HUES64 (cell line): ENCODE data around the gene NTF3.

Source experiments
- H3K27ac ChIP-seq: 2 replicates; pipeline ENCODE4 v1.7.0; 2013; ENCODE audit warnings: low read depth, low read length, inconsistent platforms
- H3K27me3 ChIP-seq: 2 replicates; pipeline ENCODE4 v1.6.1; 2013; ENCODE audit warnings: mild to moderate bottlenecking, low read length; ENCODE audit not compliant: insufficient read depth
- H3K36me3 ChIP-seq: 2 replicates; pipeline ENCODE4 v1.6.1; 2013; ENCODE audit warnings: mild to moderate bottlenecking, low read length; ENCODE audit not compliant: insufficient read depth
- H3K4me1 ChIP-seq: 2 replicates; pipeline ENCODE4 v1.6.1; 2013; ENCODE audit warnings: mild to moderate bottlenecking, low read length, moderate library complexity; ENCODE audit not compliant: insufficient read depth
- H3K4me3 ChIP-seq: 2 replicates; pipeline ENCODE4 v1.5.1; 2013; ENCODE audit warnings: mild to moderate bottlenecking, low read length, moderate library complexity
- H3K9ac ChIP-seq: 2 replicates; pipeline ENCODE4 v1.6.1; 2013; ENCODE audit warnings: mild to moderate bottlenecking, low read depth, low read length
- H3K9me3 ChIP-seq: 2 replicates; pipeline ENCODE4 v1.6.1; 2013; ENCODE audit warnings: low read depth, low read length; ENCODE audit not compliant: insufficient read depth
- WGBS: fragments of 150-250, 120-280 bp; methylation state at CpG from one replicate; pipeline ENCODE4 v1.1.7; 2013; ENCODE audit warnings: missing lambda C conversion rate; 5-methylcytosine and 5-hydroxymethylcytosine counted together

Gene NTF3

GRCh38 chr12:5492562-5492961 is 60.7 kb downstream of the NTF3 start:
- WGBS, result 67% methylated on average over 4 of the region's 4 CpGs
- Histone ChIP-seq H3K36me3 (no peaks in the 10 kb centered on the region), H3K27me3 (no peaks in the 10 kb centered on the region)

GRCh38 chr12:5493018-5493417 is 61.1 kb downstream of the NTF3 start:
- Histone ChIP-seq H3K9ac (no peak overlapping the region), H3K4me3 (no peak overlapping the region), H3K9me3 (no peaks in the 10 kb centered on the region), H3K36me3 (no peaks in the 10 kb centered on the region), H3K27ac (no peak overlapping the region), H3K4me1 (no peaks in the 10 kb centered on the region), H3K27me3 (no peaks in the 10 kb centered on the region)
- WGBS, result 93% methylated on average over 7 of the region's 7 CpGs

More at GRCh38 chr12:5492562-5492961, 60.7 kb downstream of the NTF3 start:
- Histone ChIP-seq H3K9me3 (no peaks in the 10 kb centered on the region), H3K4me3 (no peak overlapping the region), H3K27ac (no peak overlapping the region), H3K4me1 (no peaks in the 10 kb centered on the region), H3K9ac (no peak overlapping the region)

- no peaks in the 10 kb centered on the region for H3K9me3 ChIP-seq
- no peak overlapping the region for H3K4me3 ChIP-seq
- H3K27me3 ChIP-seq, result no peaks in the 10 kb centered on the region
- H3K36me3 ChIP-seq, result no peaks in the 10 kb centered on the region
- WGBS, result 94% methylated on average over 28 of the region's 28 CpGs
- no peak overlapping the region for H3K9ac ChIP-seq
- no peak overlapping the region for H3K27ac ChIP-seq
- no peaks in the 10 kb centered on the region for H3K4me1 ChIP-seq
Measured at GRCh38 chr12:5494343-5494742, 62.4 kb downstream of the NTF3 start.

- H3K27ac ChIP-seq, result no peak overlapping the region
- H3K36me3 ChIP-seq, result no peaks in the 10 kb centered on the region
- no peaks in the 10 kb centered on the region for H3K27me3 ChIP-seq
- no peaks in the 10 kb centered on the region for H3K9me3 ChIP-seq
- no peak overlapping the region for H3K9ac ChIP-seq
- H3K4me3 ChIP-seq, result no peak overlapping the region
- H3K4me1 ChIP-seq, result no peaks in the 10 kb centered on the region
- WGBS, result 90% methylated on average over 5 of the region's 5 CpGs
Measured at GRCh38 chr12:5497329-5498053, 65.6 kb downstream of the NTF3 start.

GRCh38 chr12:5498076-5498475 is 66.2 kb downstream of the NTF3 start:
- no peak overlapping the region for H3K27ac ChIP-seq
- H3K9ac ChIP-seq, result no peak overlapping the region
- no peaks in the 10 kb centered on the region for H3K36me3 ChIP-seq
- H3K4me1 ChIP-seq, result no peaks in the 10 kb centered on the region
- WGBS, result 81% methylated on average over 3 of the region's 3 CpGs
- H3K9me3 ChIP-seq, result no peaks in the 10 kb centered on the region
- no peaks in the 10 kb centered on the region for H3K27me3 ChIP-seq
- H3K4me3 ChIP-seq, result no peak overlapping the region

GRCh38 chr12:5498806-5499205 is 66.9 kb downstream of the NTF3 start:
- H3K9me3 ChIP-seq, result no peaks in the 10 kb centered on the region
- H3K27ac ChIP-seq, result no peak overlapping the region
- H3K36me3 ChIP-seq, result no peaks in the 10 kb centered on the region
- no peak overlapping the region for H3K4me3 ChIP-seq
- no peaks in the 10 kb centered on the region for H3K4me1 ChIP-seq
- H3K27me3 ChIP-seq, result no peaks in the 10 kb centered on the region
- H3K9ac ChIP-seq, result no peak overlapping the region
- 93% methylated on average over 8 of the region's 8 CpGs for WGBS

- no peaks in the 10 kb centered on the region for H3K27me3 ChIP-seq
- no peak overlapping the region for H3K9ac ChIP-seq
- H3K36me3 ChIP-seq, result no peaks in the 10 kb centered on the region
- no peak overlapping the region for H3K27ac ChIP-seq
- H3K9me3 ChIP-seq, result no peaks in the 10 kb centered on the region
- H3K4me1 ChIP-seq, result no peaks in the 10 kb centered on the region
- H3K4me3 ChIP-seq, result no peak overlapping the region
- 90% methylated on average over 9 of the region's 9 CpGs for WGBS
Measured at GRCh38 chr12:5499566-5500330, 67.8 kb downstream of the NTF3 start.

GRCh38 chr12:5500331-5500659 is 68.4 kb downstream of the NTF3 start:
- Histone ChIP-seq H3K4me3 (no peak overlapping the region), H3K4me1 (no peaks in the 10 kb centered on the region), H3K9me3 (no peaks in the 10 kb centered on the region), H3K36me3 (no peaks in the 10 kb centered on the region), H3K27ac (no peak overlapping the region), H3K9ac (no peak overlapping the region), H3K27me3 (no peaks in the 10 kb centered on the region)
- WGBS, result 81% methylated on average over 7 of the region's 7 CpGs

- no peaks in the 10 kb centered on the region for H3K9me3 ChIP-seq
- no peak overlapping the region for H3K4me3 ChIP-seq
- H3K9ac ChIP-seq, result no peak overlapping the region
- no peak overlapping the region for H3K27ac ChIP-seq
- no peaks in the 10 kb centered on the region for H3K4me1 ChIP-seq
- H3K27me3 ChIP-seq, result no peaks in the 10 kb centered on the region
- 81% methylated on average over 6 of the region's 6 CpGs for WGBS
- H3K36me3 ChIP-seq, result no peaks in the 10 kb centered on the region
Measured at GRCh38 chr12:5503774-5504173, 71.9 kb downstream of the NTF3 start.

- H3K27ac ChIP-seq, result no peak overlapping the region
- no peaks in the 10 kb centered on the region for H3K27me3 ChIP-seq
- H3K36me3 ChIP-seq, result no peaks in the 10 kb centered on the region
- no peak overlapping the region for H3K4me3 ChIP-seq
- no peak overlapping the region for H3K9ac ChIP-seq
- no peaks in the 10 kb centered on the region for H3K9me3 ChIP-seq
- WGBS, result 96% methylated on average over 4 of the region's 4 CpGs
- H3K4me1 ChIP-seq, result no peaks in the 10 kb centered on the region
Measured at GRCh38 chr12:5505116-5505515, 73.2 kb downstream of the NTF3 start.

GRCh38 chr12:5505751-5506150 is 73.8 kb downstream of the NTF3 start:
- H3K27ac ChIP-seq, result no peak overlapping the region
- no peaks in the 10 kb centered on the region for H3K36me3 ChIP-seq
- no peak overlapping the region for H3K9ac ChIP-seq
- H3K4me3 ChIP-seq, result no peak overlapping the region
- no peaks in the 10 kb centered on the region for H3K4me1 ChIP-seq
- no peaks in the 10 kb centered on the region for H3K9me3 ChIP-seq
- H3K27me3 ChIP-seq, result no peaks in the 10 kb centered on the region
- WGBS, result 94% methylated on average over 2 of the region's 2 CpGs
